Smooth muscle cell (in vitro differentiated cells): ENCODE data around the gene CHKB. TPM values are rescaled to one million over a fixed set of nuclear protein-coding genes. Genes with fewer than 3 reads are reported as not detected.

Experiments
- DNase-seq: peaks from one replicate; lab custom pipeline; 2025; ENCODE audit not compliant: unreplicated experiment; lab: John Stamatoyannopoulos, UW
- H2AFZ ChIP-seq: fragments of 200-600 bp; sonication (generic); 2 replicates; pipeline ENCODE4 v1.6.0; 2016; ENCODE audit warnings: antibody characterized with exemption, low read depth, mild to moderate bottlenecking
- H3F3A ChIP-seq: fragments of 200-600 bp; sonication (generic); 2 replicates; pipeline ENCODE4 v1.6.0; 2017; ENCODE audit warnings: antibody characterized with exemption, low read depth
- H3K27ac ChIP-seq: fragments of 200-600 bp; sonication (generic); 2 replicates; pipeline ENCODE4 v1.5.1; 2016; ENCODE audit warnings: low read depth, mild to moderate bottlenecking
- H3K27me3 ChIP-seq: fragments of 200-600 bp; sonication (generic); 2 replicates; pipeline ENCODE4 v1.6.1; 2016; ENCODE audit warnings: low read depth, mild to moderate bottlenecking
- H3K36me3 ChIP-seq: fragments of 200-600 bp; sonication (generic); 2 replicates; pipeline ENCODE4 v1.5.1; 2016; ENCODE audit warnings: low read depth
- H3K4me1 ChIP-seq: fragments of 200-600 bp; sonication (generic); 2 replicates; pipeline ENCODE4 v1.5.1; 2016; ENCODE audit warnings: low read depth
- H3K4me2 ChIP-seq: fragments of 200-600 bp; sonication (generic); 2 replicates; pipeline ENCODE4 v1.6.0; 2016; ENCODE audit warnings: mild to moderate bottlenecking
- H3K4me3 ChIP-seq: fragments of 200-600 bp; sonication (generic); 2 replicates; pipeline ENCODE4 v1.5.1; 2016; ENCODE audit warnings: mild to moderate bottlenecking
- H3K79me2 ChIP-seq: fragments of 200-600 bp; sonication (generic); 2 replicates; pipeline ENCODE4 v1.6.0; 2016; ENCODE audit warnings: low read depth, mild to moderate bottlenecking
- H3K9ac ChIP-seq: fragments of 200-600 bp; sonication (generic); 2 replicates; pipeline ENCODE4 v1.6.0; 2016; ENCODE audit warnings: low read depth
- H3K9me3 ChIP-seq: fragments of 200-600 bp; sonication (generic); replicated peaks from 2 replicates; pipeline ENCODE4 v1.5.1; 2016; ENCODE audit warnings: low read depth
- H4K20me1 ChIP-seq: fragments of 200-600 bp; sonication (generic); 2 replicates; pipeline ENCODE4 v1.6.0; 2016; ENCODE audit warnings: low read depth
- CTCF ChIP-seq: fragments of 200-600 bp; sonication (generic); IDR thresholded peaks from 2 replicates; pipeline ENCODE4 v1.5.1; 2017; ENCODE audit warnings: borderline replicate concordance, mild to moderate bottlenecking, antibody characterized with exemption; ENCODE audit not compliant: insufficient read depth, poor library complexity, severe bottlenecking
- WGBS: methylation state at CpG from one replicate; pipeline ENCODE4 v1.1.7; 2016; ENCODE audit warnings: low lambda C conversion rate; 5-methylcytosine and 5-hydroxymethylcytosine counted together
- polyA plus RNA-seq: library from polyadenylated mRNA; unstranded; fragments of >200 nt; fragmentation: Nextera tagmentation; extraction: Ambion mirVana; gene quantifications from 2 replicates; pipeline ENCODE4 v1.2.1, GENCODE V29; 2016
- total RNA-seq: library from RNA; depleted of rRNA; stranded (reverse); fragments of >200 nt; gene quantifications from 2 replicates; pipeline ENCODE4 v1.2.3, GENCODE V29; 2014

CHKB gene
- total and polyA plus RNA-seq, 2 experiments from 2014 or later, result 35.2 to 62.8 TPM

- H3K4me1 ChIP-seq, result peaks cover 6% of the 10 kb centered on the region
- peak within 1 kb of the TSS; percentile 73 for H3K9ac ChIP-seq
- peak within 1 kb of the TSS; percentile 98 for H2AFZ ChIP-seq
- WGBS, result 1% methylated on average over 58 of the region's 88 CpGs
- H3K4me2 ChIP-seq, result peak within 1 kb of the TSS; percentile 93
- peak within 1 kb of the TSS; percentile 98 for H3K4me3 ChIP-seq
- no peaks in the 10 kb centered on the region for H4K20me1 ChIP-seq
- no peaks in the 10 kb centered on the region for H3K27me3 ChIP-seq
- DNase-seq, result peak; percentile 57
- H3K9me3 ChIP-seq, result no peaks in the 10 kb centered on the region
- TF ChIP-seq CTCF, result peak; percentile 20
- no peak within 1 kb of the TSS for H3K27ac ChIP-seq
- H3K79me2 ChIP-seq, result no peaks in the 10 kb centered on the region
- H3F3A ChIP-seq, result no peaks in the 10 kb centered on the region
- H3K36me3 ChIP-seq, result no peaks in the 10 kb centered on the region
Observed at GRCh38 chr22:50627642-50628542, 45.2 kb upstream of the CHKB start, which contains the start of gene ARSA. Gene ARSA, minus strand, starts transcription at chr22:50628152. Its CDS starts 373 bp downstream, at chr22:50627779.

- H2AFZ ChIP-seq, result peak overlapping the region; percentile 98
- H3K27ac ChIP-seq, result no peak overlapping the region
- H3K79me2 ChIP-seq, result no peaks in the 10 kb centered on the region
- peaks cover 6% of the 10 kb centered on the region for H3K4me1 ChIP-seq
- 68% methylated on average over 36 of the region's 42 CpGs for WGBS
- no peaks in the 10 kb centered on the region for H3K9me3 ChIP-seq
- H4K20me1 ChIP-seq, result no peaks in the 10 kb centered on the region
- no peaks in the 10 kb centered on the region for H3K36me3 ChIP-seq
- TF ChIP-seq CTCF, result no peak
- no peaks in the 10 kb centered on the region for H3F3A ChIP-seq
- no peak for DNase-seq
- H3K4me2 ChIP-seq, result peak overlapping the region; percentile 93
- peak overlapping the region; percentile 98 for H3K4me3 ChIP-seq
- no peaks in the 10 kb centered on the region for H3K27me3 ChIP-seq
- peak overlapping the region; percentile 73 for H3K9ac ChIP-seq
Observed at GRCh38 chr22:50626850-50627641, 44.4 kb upstream of the CHKB start.

- Histone ChIP-seq H3K4me2 (no peak overlapping the region), H3K36me3 (no peaks in the 10 kb centered on the region), H4K20me1 (no peaks in the 10 kb centered on the region), H3K4me3 (no peak overlapping the region), H3K9me3 (no peaks in the 10 kb centered on the region), H3K27me3 (no peaks in the 10 kb centered on the region), H3F3A (peaks cover 5% of the 10 kb centered on the region), H3K79me2 (no peaks in the 10 kb centered on the region), H3K27ac (no peak overlapping the region), H3K9ac (no peak overlapping the region), H2AFZ (no peak overlapping the region), H3K4me1 (peaks cover 13% of the 10 kb centered on the region)
- TF ChIP-seq CTCF, result no peak
- DNase-seq, result no peak
- WGBS, result 97% methylated on average over 11 of the region's 12 CpGs
Observed at GRCh38 chr22:50626314-50626849, 43.7 kb upstream of the CHKB start.
